ENCODE results near the gene TMEM220.

DNA sequence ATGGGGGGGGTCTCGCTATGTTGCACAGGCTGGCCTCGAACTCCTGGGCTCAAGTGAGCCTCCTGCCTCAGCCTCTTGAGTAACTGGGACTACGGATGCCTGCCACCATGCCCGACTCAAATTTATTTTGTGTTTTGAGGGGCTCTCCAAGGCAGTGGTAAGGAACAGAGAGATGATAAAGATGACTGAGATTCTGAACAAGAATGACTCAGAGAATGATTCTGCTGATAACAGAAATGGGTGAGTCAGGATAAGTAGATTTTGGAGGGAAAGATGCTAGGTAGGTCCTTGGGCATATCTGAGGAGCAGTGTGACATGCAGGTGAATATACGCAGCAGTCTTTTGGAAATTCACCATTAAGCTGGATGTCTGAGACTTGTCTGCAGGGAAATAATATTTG, 2.6 kb downstream of the TMEM220 start:
- no peak for TF ChIP-seq POLR2A (IDR thresholded peaks at IDR 0.05)
- TF ChIP-seq, protein P1, sequence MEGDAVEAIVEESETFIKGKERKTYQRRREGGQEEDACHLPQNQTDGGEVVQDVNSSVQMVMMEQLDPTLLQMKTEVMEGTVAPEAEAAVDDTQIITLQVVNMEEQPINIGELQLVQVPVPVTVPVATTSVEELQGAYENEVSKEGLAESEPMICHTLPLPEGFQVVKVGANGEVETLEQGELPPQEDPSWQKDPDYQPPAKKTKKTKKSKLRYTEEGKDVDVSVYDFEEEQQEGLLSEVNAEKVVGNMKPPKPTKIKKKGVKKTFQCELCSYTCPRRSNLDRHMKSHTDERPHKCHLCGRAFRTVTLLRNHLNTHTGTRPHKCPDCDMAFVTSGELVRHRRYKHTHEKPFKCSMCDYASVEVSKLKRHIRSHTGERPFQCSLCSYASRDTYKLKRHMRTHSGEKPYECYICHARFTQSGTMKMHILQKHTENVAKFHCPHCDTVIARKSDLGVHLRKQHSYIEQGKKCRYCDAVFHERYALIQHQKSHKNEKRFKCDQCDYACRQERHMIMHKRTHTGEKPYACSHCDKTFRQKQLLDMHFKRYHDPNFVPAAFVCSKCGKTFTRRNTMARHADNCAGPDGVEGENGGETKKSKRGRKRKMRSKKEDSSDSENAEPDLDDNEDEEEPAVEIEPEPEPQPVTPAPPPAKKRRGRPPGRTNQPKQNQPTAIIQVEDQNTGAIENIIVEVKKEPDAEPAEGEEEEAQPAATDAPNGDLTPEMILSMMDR (IDR thresholded peaks at IDR 0.05), result no peak

All from adrenal gland (tissue), 5 donors.